ENCODE data around the gene ERN1. TPM values are rescaled to one million over a fixed set of nuclear protein-coding genes. Genes with fewer than 3 reads are reported as not detected.

ERN1 gene
- polyA plus RNA-seq, 1 donor from 2014 or later, result 2.3 TPM

GRCh38 chr17:64120159-64120810 lies 9.7 kb downstream of the ERN1 start:
- H3K27ac ChIP-seq (ENCODE audit: low read length), result peak overlapping the region; percentile 13

GRCh38 chr17:64117981-64118979 lies 11.7 kb downstream of the ERN1 start:
- H3K36me3 ChIP-seq (ENCODE audit: insufficient read depth, low read length), result no peaks in the 10 kb centered on the region
- H3K9ac ChIP-seq (ENCODE audit: low read length), result no peak overlapping the region
- H3K27me3 ChIP-seq (ENCODE audit: insufficient read depth, low read depth, low read length), result no peaks in the 10 kb centered on the region
- H3K4me3 ChIP-seq (ENCODE audit: low read length), result no peak overlapping the region
- no peak overlapping the region for H3K27ac ChIP-seq (ENCODE audit: low read length)
- no peaks in the 10 kb centered on the region for H3F3A ChIP-seq (ENCODE audit: insufficient read depth, low read length, poor library complexity, severe bottlenecking)
- no peak for TF ChIP-seq RAD21 (conservative IDR thresholded peaks at IDR 0.05)
- no peak for TF ChIP-seq EP300 (conservative IDR thresholded peaks at IDR 0.05; ENCODE audit: poor library complexity, severe bottlenecking)
- no peak for TF ChIP-seq TAF1 (IDR thresholded peaks at IDR 0.05; ENCODE audit: low read depth)
- TF ChIP-seq MXI1 (conservative IDR thresholded peaks at IDR 0.05; ENCODE audit: poor library complexity, severe bottlenecking), result no peak
- TF ChIP-seq REST (IDR thresholded peaks at IDR 0.05; ENCODE audit: borderline replicate concordance), result no peak
- TF ChIP-seq POLR2AphosphoS5 (IDR thresholded peaks at IDR 0.05), result no peak
- TF ChIP-seq CTCF (IDR thresholded peaks at IDR 0.05; ENCODE audit: poor library complexity, severe bottlenecking), result no peak
- TF ChIP-seq SMC3 (conservative IDR thresholded peaks at IDR 0.05; ENCODE audit: poor library complexity), result no peak
- no peak for TF ChIP-seq EZH2 (IDR thresholded peaks at IDR 0.05; ENCODE audit: borderline replicate concordance, insufficient read depth, low read length, poor library complexity, severe bottlenecking)
- H3K9me2 ChIP-seq (ENCODE audit: insufficient read depth, low read length), result no peaks in the 10 kb centered on the region
- H4K20me1 ChIP-seq (ENCODE audit: insufficient read depth), result no peaks in the 10 kb centered on the region
- H3K4me2 ChIP-seq (ENCODE audit: low read length), result no peak overlapping the region
- no peaks in the 10 kb centered on the region for H3K79me2 ChIP-seq (replicated peaks; ENCODE audit: insufficient read depth, low read length)
- H3K9me3 ChIP-seq (ENCODE audit: low read length), result no peaks in the 10 kb centered on the region
- no peak overlapping the region for H2AFZ ChIP-seq (ENCODE audit: low read depth, low read length)

More at GRCh38 chr17:64120159-64120810, 9.7 kb downstream of the ERN1 start:
- no peak overlapping the region for H3K4me2 ChIP-seq (ENCODE audit: low read length)
- H3K9ac ChIP-seq (ENCODE audit: low read length), result no peak overlapping the region
- no peak overlapping the region for H3K4me3 ChIP-seq (ENCODE audit: low read length)
- H3K36me3 ChIP-seq (ENCODE audit: insufficient read depth, low read length), result no peaks in the 10 kb centered on the region
- H4K20me1 ChIP-seq (ENCODE audit: insufficient read depth), result no peaks in the 10 kb centered on the region
- no peaks in the 10 kb centered on the region for H3K27me3 ChIP-seq (ENCODE audit: insufficient read depth, low read depth, low read length)
- TF ChIP-seq EZH2 (IDR thresholded peaks at IDR 0.05; ENCODE audit: borderline replicate concordance, insufficient read depth, low read length, poor library complexity, severe bottlenecking), result no peak
- no peak for TF ChIP-seq POLR2AphosphoS5 (IDR thresholded peaks at IDR 0.05)
- TF ChIP-seq MXI1 (conservative IDR thresholded peaks at IDR 0.05; ENCODE audit: poor library complexity, severe bottlenecking), result no peak
- TF ChIP-seq CTCF (IDR thresholded peaks at IDR 0.05; ENCODE audit: poor library complexity, severe bottlenecking), result no peak
- no peak for TF ChIP-seq RAD21 (conservative IDR thresholded peaks at IDR 0.05)
- no peak overlapping the region for H2AFZ ChIP-seq (ENCODE audit: low read depth, low read length)
- no peaks in the 10 kb centered on the region for H3K9me2 ChIP-seq (ENCODE audit: insufficient read depth, low read length)
- H3K9me3 ChIP-seq (ENCODE audit: low read length), result no peaks in the 10 kb centered on the region
- no peaks in the 10 kb centered on the region for H3K79me2 ChIP-seq (replicated peaks; ENCODE audit: insufficient read depth, low read length)
- H3F3A ChIP-seq (ENCODE audit: insufficient read depth, low read length, poor library complexity, severe bottlenecking), result no peaks in the 10 kb centered on the region

Data from neural cell (in vitro differentiated cells).